Effector memory CD4-positive, alpha-beta T cell (primary cell): ENCODE data around the gene AQP5.

Experiments
- DNase-seq, 3 donors: peaks; one replicate each; pipeline ENCODE4 v3.0.0-alpha.2; 2020
- H3K27ac ChIP-seq: 2 replicates; pipeline ENCODE4 v1.7.0; 2013; ENCODE audit warnings: mild to moderate bottlenecking, low read length, moderate library complexity; ENCODE audit not compliant: insufficient read depth, poor library complexity, severe bottlenecking
- H3K27me3 ChIP-seq: replicated peaks from 2 replicates; pipeline ENCODE4 v1.7.0; 2013; ENCODE audit warnings: mild to moderate bottlenecking, low read length; ENCODE audit not compliant: insufficient read depth, control insufficient read depth, poor library complexity, severe bottlenecking
- H3K36me3 ChIP-seq: 2 replicates; pipeline ENCODE4 v1.7.0; 2013; ENCODE audit warnings: mild to moderate bottlenecking, low read length, moderate library complexity; ENCODE audit not compliant: control insufficient read depth, insufficient read depth
- H3K4me1 ChIP-seq: 2 replicates; pipeline ENCODE4 v1.7.0; 2013; ENCODE audit warnings: low read length, mild to moderate bottlenecking; ENCODE audit not compliant: control insufficient read depth, insufficient read depth, poor library complexity, severe bottlenecking
- H3K4me3 ChIP-seq: 2 replicates; pipeline ENCODE4 v1.7.0; 2013; ENCODE audit warnings: low read length, low read depth, mild to moderate bottlenecking; ENCODE audit not compliant: insufficient read depth, poor library complexity, severe bottlenecking
- H3K9me3 ChIP-seq: 2 replicates; pipeline ENCODE4 v1.7.0; 2013; ENCODE audit warnings: mild to moderate bottlenecking, low read length, moderate library complexity; ENCODE audit not compliant: control insufficient read depth

Gene AQP5

DNA sequence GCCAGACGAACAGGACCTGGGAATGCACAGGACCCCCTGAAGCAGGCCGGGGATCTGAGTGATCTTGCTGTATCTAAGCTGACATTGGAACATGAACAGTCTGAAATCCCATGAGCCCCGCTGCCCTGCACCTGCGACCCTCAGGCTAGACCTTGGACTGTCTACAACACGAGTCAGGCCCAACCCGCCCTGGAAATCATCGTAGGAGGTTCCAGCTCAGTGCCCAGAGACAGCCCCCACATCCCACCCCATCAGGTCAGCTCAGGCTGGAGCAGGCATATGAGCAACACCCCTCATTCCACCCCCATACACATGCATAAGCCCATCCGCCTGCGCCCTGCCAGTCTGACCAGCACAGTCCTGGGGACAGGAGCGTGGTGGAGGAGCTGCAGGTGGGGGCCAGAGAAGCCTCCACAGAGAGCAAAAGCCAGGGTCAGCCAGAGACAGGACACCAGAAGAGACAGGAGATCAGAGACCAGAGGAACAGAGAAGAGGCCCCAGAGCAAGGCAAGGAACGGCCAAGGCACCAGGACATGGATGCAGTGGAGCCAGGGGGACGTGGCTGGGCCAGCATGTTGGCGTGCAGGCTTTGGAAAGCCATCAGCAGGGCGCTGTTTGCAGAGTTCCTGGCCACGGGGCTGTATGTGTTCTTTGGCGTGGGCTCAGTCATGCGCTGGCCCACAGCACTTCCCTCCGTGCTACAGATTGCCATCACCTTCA lies 11.1 kb downstream of the AQP5 start, which contains the start of gene AQP6:
Gene AQP6, plus strand, starts transcription at position 307 of the 720 bp plus-strand sequence. Its CDS starts 227 bp downstream, at position 534.
- H3K27ac ChIP-seq: no peak within 1 kb of the TSS
- H3K27me3 ChIP-seq: peaks cover 2% of the 10 kb centered on the region
- H3K36me3 ChIP-seq: no peaks in the 10 kb centered on the region
- no peak for DNase-seq
- H3K4me1 ChIP-seq: peaks cover 1% of the 10 kb centered on the region
- H3K4me3 ChIP-seq: no peak within 1 kb of the TSS
- H3K9me3 ChIP-seq: no peaks in the 10 kb centered on the region

DNA sequence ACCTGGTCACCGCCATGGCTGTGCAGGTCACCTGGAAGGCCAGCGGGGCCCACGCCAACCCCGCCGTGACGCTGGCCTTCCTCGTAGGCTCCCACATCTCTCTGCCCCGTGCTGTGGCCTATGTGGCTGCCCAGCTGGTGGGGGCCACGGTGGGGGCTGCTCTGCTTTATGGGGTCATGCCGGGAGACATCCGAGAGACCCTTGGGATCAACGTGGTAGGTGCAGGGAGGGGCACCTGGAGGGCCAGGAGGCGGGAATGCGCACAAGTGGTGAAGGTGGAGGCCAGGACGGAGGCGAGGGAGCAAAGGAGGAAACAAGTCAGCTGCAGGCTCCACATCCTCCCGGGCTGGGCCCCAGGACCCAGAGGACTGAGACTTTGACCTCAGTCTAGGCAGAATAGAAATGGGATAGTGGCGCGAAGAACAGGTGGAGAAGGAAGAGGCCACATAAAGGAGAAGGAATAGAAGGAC lies 11.7 kb downstream of the AQP5 start:
- no peaks in the 10 kb centered on the region for H3K27me3 ChIP-seq
- no peaks in the 10 kb centered on the region for H3K36me3 ChIP-seq
- no peak overlapping the region for H3K27ac ChIP-seq
- H3K4me3 ChIP-seq: no peak overlapping the region
- no peak for DNase-seq
- H3K9me3 ChIP-seq: no peaks in the 10 kb centered on the region
- no peaks in the 10 kb centered on the region for H3K4me1 ChIP-seq

DNA sequence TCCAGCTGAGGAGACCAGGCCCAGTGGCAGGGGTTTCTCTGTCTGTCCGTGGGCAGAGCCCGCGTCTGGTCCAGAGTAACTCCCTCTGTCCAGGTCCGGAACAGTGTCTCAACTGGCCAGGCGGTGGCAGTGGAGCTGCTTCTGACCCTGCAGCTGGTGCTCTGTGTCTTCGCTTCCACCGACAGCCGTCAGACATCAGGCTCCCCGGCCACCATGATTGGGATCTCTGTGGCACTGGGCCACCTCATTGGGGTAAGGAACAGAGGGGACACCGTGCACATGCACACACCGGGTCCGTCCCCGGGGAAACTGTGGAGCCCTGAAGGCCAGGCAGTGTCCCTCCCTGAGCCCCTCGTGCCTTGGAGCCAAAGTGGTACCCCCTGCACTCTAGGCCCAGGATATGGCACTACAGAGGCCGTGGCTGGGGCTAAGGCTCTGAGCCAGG lies 12.6 kb downstream of the AQP5 start:
- H3K27ac ChIP-seq: no peak overlapping the region
- H3K27me3 ChIP-seq: no peaks in the 10 kb centered on the region
- H3K4me1 ChIP-seq: no peaks in the 10 kb centered on the region
- DNase-seq: no peak
- no peaks in the 10 kb centered on the region for H3K36me3 ChIP-seq
- no peak overlapping the region for H3K4me3 ChIP-seq
- H3K9me3 ChIP-seq: no peaks in the 10 kb centered on the region

DNA sequence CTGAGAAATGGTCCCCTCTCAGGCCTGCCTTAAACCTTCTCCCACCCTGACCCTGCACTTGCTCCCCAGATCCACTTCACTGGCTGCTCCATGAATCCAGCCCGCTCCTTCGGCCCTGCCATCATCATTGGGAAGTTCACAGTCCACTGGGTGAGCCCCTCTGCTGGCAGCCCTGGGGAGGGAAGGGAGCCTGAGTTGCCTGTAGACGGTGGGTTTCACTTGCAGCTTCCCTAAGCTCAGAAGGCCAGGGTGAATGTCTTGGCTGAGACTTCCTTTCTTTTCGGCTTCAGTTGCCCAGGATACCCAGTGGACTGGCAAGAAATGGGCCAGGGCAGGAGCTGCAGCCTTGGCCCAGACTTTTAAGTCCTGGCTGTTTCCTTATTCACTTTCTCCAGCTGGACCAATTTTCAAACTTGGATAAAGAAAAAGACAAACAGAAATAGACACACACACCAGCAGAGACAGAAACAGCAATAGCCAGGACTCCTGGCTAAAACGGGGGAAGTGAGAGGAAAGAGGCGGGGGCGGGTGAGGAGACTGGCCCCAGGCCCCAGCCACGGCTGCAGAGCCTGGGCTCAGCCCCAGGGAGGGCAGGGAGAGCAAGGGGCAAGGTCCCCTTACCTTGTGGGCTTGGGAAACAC lies 13.1 kb downstream of the AQP5 start:
- no peaks in the 10 kb centered on the region for H3K4me1 ChIP-seq
- no peaks in the 10 kb centered on the region for H3K36me3 ChIP-seq
- no peak for DNase-seq
- H3K27me3 ChIP-seq: no peaks in the 10 kb centered on the region
- no peak overlapping the region for H3K4me3 ChIP-seq
- H3K27ac ChIP-seq: no peak overlapping the region
- H3K9me3 ChIP-seq: no peaks in the 10 kb centered on the region

DNA sequence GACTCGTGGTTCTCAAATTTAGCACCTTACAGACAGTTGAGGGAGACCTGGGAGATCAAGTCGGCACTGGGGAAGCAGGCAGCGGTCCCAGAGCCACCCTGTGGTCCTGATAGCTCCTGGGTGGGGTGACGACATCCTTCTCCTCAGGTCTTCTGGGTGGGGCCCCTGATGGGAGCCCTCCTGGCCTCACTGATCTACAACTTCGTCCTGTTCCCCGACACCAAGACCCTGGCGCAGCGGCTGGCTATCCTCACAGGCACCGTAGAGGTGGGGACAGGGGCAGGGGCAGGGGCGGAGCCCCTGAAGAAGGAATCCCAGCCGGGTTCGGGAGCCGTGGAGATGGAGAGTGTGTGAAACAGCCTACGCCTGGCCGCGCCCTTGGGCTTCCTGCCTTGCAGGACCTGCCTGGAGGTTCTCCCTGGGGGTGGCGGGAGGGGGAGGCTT lies 13.7 kb downstream of the AQP5 start:
- H3K4me1 ChIP-seq: no peaks in the 10 kb centered on the region
- no peaks in the 10 kb centered on the region for H3K9me3 ChIP-seq
- H3K27me3 ChIP-seq: no peaks in the 10 kb centered on the region
- no peak overlapping the region for H3K4me3 ChIP-seq
- no peak overlapping the region for H3K27ac ChIP-seq
- no peak for DNase-seq
- H3K36me3 ChIP-seq: no peaks in the 10 kb centered on the region

DNA sequence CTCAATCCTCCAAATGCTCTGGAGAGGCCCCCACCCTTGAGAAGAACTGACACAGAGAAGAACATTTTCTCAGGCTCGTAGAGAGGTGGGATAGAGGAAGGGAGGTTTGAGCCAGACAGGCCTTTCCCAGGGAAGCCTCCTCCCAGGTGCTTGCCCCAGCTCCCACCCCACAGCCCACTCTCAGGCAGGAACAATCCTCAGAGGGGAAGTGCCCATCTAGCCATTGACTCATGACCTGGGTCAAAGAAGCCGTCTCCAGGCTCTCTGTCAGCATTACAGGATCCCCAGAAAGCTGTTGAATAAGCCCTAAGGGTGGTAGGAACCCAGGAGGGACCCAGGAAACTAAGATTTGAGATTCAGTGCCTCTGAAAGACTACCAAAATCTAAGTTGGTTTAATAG lies 14.9 kb downstream of the AQP5 start:
- no peaks in the 10 kb centered on the region for H3K36me3 ChIP-seq
- H3K27me3 ChIP-seq: no peaks in the 10 kb centered on the region
- no peak overlapping the region for H3K4me3 ChIP-seq
- H3K4me1 ChIP-seq: no peaks in the 10 kb centered on the region
- no peak for DNase-seq
- no peak overlapping the region for H3K27ac ChIP-seq
- H3K9me3 ChIP-seq: no peaks in the 10 kb centered on the region

DNA sequence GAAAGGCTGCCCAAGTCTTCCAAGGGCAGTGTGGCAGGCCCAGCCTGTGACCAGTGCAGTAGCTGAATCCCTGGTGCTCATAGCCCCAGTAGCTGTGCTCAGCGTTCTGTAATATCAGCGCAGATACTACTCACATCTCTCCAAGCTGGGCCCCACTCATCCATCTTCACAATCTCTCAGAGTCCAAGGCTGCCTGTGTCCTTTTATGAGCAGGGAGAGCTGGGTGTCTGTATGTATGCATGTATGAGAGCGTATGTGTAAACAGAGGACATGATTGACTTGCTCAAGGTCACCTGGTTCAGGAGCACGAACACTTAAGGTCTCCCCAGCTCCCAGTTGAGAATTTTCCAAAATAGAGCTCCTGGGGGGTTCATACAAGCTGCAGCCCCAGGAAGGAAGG lies 16.5 kb downstream of the AQP5 start:
- no peaks in the 10 kb centered on the region for H3K4me1 ChIP-seq
- H3K27ac ChIP-seq: no peak overlapping the region
- DNase-seq: no peak
- no peak overlapping the region for H3K4me3 ChIP-seq
- H3K27me3 ChIP-seq: no peaks in the 10 kb centered on the region
- no peaks in the 10 kb centered on the region for H3K36me3 ChIP-seq
- no peaks in the 10 kb centered on the region for H3K9me3 ChIP-seq

DNA sequence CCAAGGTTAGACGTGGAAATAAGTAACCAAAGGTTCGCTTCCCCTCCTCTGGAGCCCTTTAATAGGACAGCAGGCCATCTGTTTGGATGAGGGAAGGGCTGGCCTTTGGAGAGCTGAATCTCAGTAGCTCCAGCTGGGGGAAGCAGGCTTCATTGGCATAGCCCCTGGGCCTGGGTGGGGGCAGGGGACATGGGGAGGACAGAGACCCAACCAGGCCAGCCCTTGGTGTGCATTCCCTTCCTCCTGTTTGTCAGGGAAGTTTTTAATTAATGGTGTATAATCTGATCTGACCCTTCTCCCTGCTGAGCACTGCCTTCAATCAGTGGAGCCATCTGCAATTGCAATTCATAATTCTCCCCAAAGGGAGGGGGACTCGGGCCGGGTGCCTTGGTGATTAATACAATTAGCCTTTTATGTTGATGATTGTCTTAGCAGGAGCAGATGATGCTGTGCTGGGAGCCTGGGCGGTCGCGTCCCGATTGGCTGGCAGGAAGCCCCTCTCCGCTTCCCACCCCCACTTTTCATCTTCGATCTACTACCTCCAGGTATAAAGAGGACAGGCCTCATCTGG lies 17.4 kb downstream of the AQP5 start:
- Histone ChIP-seq H3K4me1 (no peaks in the 10 kb centered on the region), H3K36me3 (no peaks in the 10 kb centered on the region), H3K27ac (no peak overlapping the region), H3K4me3 (no peak overlapping the region), H3K9me3 (no peaks in the 10 kb centered on the region), H3K27me3 (no peaks in the 10 kb centered on the region)
- DNase-seq: no peak

DNA sequence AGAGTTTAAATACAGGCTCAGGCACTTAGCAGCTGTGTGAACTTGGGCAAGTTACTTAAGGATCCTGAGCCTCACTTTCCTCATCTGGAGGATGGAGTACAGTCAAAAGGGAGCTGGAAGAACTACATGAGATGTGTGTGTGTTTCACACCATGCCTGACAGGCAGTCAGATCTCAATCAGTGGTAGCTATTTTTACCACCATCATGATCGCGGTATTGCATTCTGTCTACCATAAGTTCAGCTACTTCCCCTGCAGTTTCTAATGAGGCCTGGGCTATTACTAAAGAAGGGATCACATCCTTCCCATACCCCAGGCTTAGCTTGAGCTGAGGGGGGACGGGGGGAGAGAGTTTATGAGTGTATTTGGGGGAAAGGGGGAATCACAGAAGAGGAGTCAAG lies 18.1 kb downstream of the AQP5 start:
- no peak overlapping the region for H3K27ac ChIP-seq
- no peaks in the 10 kb centered on the region for H3K9me3 ChIP-seq
- no peak overlapping the region for H3K4me3 ChIP-seq
- no peaks in the 10 kb centered on the region for H3K27me3 ChIP-seq
- H3K36me3 ChIP-seq: no peaks in the 10 kb centered on the region
- no peaks in the 10 kb centered on the region for H3K4me1 ChIP-seq
- no peak for DNase-seq
